Fibroblast of mammary gland (primary cell): ENCODE measurements around the gene RSPH1.

Experiments used
- DNase-seq: peaks from one replicate; pipeline ENCODE4 v3.0.0-alpha.2; 2010; ENCODE audit warnings: low read depth
- H3K4me3 ChIP-seq: 2 replicates; pipeline ENCODE4 v1.5.1; 2011; ENCODE audit warnings: low read depth, mild to moderate bottlenecking, low read length, moderate library complexity; ENCODE audit not compliant: control insufficient read depth
- CTCF ChIP-seq: conservative IDR thresholded peaks from 2 replicates; pipeline ENCODE4 v1.5.1; 2011; ENCODE audit warnings: low read depth, low read length, inconsistent platforms; ENCODE audit not compliant: control insufficient read depth, insufficient read depth

RSPH1 gene

DNA sequence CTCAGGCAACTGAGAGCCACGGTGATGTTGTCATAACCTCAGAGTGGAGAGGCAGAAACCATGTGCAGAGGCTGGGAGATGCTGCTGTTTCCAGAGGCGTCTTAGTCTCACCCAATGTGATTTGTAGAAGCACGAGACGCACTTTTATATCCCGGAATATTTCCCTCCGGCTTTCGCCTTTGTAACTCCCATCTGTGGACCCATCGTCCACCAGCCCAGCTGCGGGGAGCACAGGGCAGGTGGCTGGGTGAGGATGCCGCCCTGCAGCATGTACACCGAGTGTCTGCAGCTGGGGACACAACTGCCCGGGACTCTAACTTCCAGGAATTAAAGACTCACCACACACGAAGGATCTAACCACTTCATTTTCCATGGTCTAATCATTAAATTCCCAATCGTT lies 48.8 kb downstream of the RSPH1 start:
- TF ChIP-seq CTCF, result no peak
- no peak overlapping the region for H3K4me3 ChIP-seq
- no peak for DNase-seq

- DNase-seq, result no peak
- TF ChIP-seq CTCF, result no peak
Observed at GRCh38 chr21:42446531-42446930, 49.5 kb downstream of the RSPH1 start.

DNA sequence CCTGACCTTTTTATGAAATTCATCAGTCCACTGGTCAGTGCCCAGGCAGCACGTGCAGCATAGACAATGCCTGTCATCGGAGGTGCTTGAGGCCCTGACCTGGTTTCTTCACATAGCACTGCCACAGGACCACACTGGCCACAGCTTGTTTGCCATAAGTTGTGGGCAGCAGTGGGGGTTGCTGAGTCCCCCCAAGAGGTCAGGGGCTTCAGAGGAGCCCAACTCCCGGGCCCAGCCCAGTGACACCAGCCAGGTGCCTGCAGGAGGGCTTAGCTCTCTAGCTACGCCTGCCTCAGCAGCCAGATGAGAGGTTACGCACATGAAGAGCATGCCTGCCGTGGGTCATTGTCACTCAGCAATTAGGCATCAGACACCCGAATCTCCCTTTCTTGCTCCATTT lies 50.7 kb downstream of the RSPH1 start:
- TF ChIP-seq CTCF, result no peak
- H3K4me3 ChIP-seq, result no peak overlapping the region
- DNase-seq, result no peak

More at GRCh38 chr21:42446531-42446930, 49.5 kb downstream of the RSPH1 start:
- no peak overlapping the region for H3K4me3 ChIP-seq

GRCh38 chr21:42444745-42445059 lies 51.3 kb downstream of the RSPH1 start:
- TF ChIP-seq CTCF, result no peak
- DNase-seq, result no peak
- H3K4me3 ChIP-seq, result no peak overlapping the region

DNA sequence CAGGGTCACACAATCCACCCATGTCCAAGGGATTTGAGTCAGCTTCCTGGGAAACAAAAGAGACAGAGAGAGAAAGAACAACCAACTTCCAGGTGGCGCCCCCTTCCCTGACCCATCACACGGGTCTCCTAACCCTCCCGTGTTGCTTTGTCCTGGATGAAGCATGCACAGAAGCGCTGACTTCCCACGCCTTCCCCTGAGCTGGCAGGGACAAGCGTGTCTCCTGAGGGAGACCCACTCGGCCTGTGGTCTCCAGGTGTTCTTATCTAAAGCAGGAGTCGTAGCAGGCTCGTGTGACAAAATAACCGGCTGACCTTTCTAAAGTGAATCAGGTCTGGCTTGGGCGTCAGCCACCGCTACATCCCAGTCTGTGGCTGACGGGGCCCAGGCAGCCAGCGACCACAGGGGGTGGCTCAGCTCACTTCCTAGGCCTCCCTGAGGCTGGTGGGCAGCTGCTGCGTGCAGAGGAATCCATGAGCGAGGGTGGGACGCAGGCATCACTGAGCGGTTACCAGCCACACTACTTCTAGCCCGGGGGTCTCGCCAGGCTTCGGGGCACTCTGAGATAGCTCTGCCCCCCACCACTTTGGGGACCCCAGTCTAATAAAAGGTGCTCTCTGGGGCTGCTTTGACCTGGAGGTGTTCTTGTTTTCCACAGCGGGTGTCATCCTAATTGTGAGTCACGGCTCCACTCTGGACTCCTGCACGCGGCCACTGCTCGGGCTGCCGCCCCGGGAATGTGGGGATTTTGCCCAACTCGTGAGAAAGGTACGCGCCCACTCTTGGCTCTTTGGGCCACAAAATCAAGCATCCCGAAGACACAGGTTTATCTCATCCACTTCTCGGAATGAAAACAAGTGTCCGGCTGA lies 51.9 kb downstream of the RSPH1 start:
- DNase-seq, result no peak
- TF ChIP-seq CTCF, result no peak

GRCh38 chr21:42443181-42443785 lies 52.7 kb downstream of the RSPH1 start:
- no peak for TF ChIP-seq CTCF
- no peak overlapping the region for H3K4me3 ChIP-seq
- no peak for DNase-seq

More for the DNA sequence above, 51.9 kb downstream of the RSPH1 start:
- H3K4me3 ChIP-seq, result no peak overlapping the region

DNA sequence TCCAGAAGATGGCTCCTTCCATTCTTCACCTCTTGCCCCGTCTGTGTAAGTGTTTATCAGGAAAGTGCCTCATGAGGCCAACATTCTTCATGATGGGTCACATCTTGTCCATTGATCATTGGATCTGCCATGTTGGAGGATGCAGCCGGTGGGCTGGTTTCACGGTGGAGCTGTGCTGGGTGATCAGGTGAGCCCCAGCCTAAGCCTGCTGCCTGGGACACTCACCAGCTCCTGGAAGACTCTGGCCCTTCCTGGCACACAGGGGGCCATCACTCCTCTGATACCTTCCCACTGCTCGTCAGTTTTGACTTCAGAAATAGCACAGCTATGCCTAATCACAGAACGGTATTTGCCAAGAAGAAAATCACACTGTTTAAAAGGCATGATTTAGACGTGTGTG lies 54.1 kb downstream of the RSPH1 start:
- H3K4me3 ChIP-seq, result no peak overlapping the region
- TF ChIP-seq CTCF, result no peak
- no peak for DNase-seq
